Activated CD4-positive, alpha-beta T cell treated with anti-CD3 and anti-CD28 coated beads for 36 hours (primary cell): ENCODE data around the gene CYB561. TPM values are rescaled to one million over a fixed set of nuclear protein-coding genes. Genes with fewer than 3 reads are reported as not detected.
A peak's percentile ranks its signal among the peaks of the same experiment; 100 is the strongest.
"Not testable (repeated sequence)": the region's sequence is repeated elsewhere in the genome, so short reads cannot be mapped to it uniquely, and the experiment has no call there.

Experiments used
- ATAC-seq: fragments of 200-7000 bp; cut with Tn5 transposase; one replicate; pipeline ENCODE4 v1.10.0; 2021; ENCODE audit warnings: mild to moderate bottlenecking, moderate library complexity
- CTCF ChIA-PET: fragments of 350-600 bp; sonication (Branson Sonifier 250); formaldehyde crosslinking; loops from one replicate; lab custom pipeline; 2021; ENCODE audit warnings: antibody characterized with exemption; lab: Charles Lee
- POLR2A ChIA-PET: fragments of 350-600 bp; sonication (Branson Sonifier 250); formaldehyde crosslinking; loops from one replicate; lab custom pipeline; 2021; ENCODE audit warnings: antibody characterized with exemption, inconsistent platforms; lab: Charles Lee
- DNase-seq: peaks from one replicate; pipeline ENCODE4 v3.0.0-alpha.2; 2020
- H3K27ac Mint-ChIP-seq: one replicate; pipeline ENCODE4 v1.8.0; 2021; ENCODE audit warnings: mixed read lengths
- H3K27me3 Mint-ChIP-seq: one replicate; pipeline ENCODE4 v1.8.0; 2021; ENCODE audit warnings: mixed read lengths
- H3K36me3 Mint-ChIP-seq: one replicate; pipeline ENCODE4 v1.8.0; 2021; ENCODE audit warnings: low read depth, mixed read lengths
- H3K4me1 Mint-ChIP-seq: one replicate; pipeline ENCODE4 v1.8.0; 2021; ENCODE audit warnings: mixed read lengths
- H3K4me3 Mint-ChIP-seq: one replicate; pipeline ENCODE4 v1.8.0; 2021; ENCODE audit warnings: mild to moderate bottlenecking, moderate library complexity, mixed read lengths
- H3K9me3 Mint-ChIP-seq: one replicate; pipeline ENCODE4 v1.8.0; 2021; ENCODE audit warnings: low read depth, mixed read lengths
- intact Hi-C, 2 experiments: fragments of 100-400 bp; cut with DNase I in 1 of 2; cut with micrococcal nuclease in 1 of 2; formaldehyde crosslinking; loops; one replicate each; pipeline versions ENCODE4 v1.14.2 to v1.15.1; 2022 to 2024; cut with DNase I, micrococcal nuclease
- total RNA-seq, 2 experiments: library from RNA; stranded (reverse); gene quantifications; one replicate each; pipeline ENCODE4 v1.2.3, GENCODE V29; 2021

The CYB561 gene
- total RNA-seq, 2 experiments from 2014 or later, result 2.5 to 3.0 TPM

- Mint-ChIP-seq H3K27ac (no peak overlapping the region), H3K4me1 (no peaks in the 10 kb centered on the region), H3K9me3 (no peaks in the 10 kb centered on the region), H3K36me3 (no peaks in the 10 kb centered on the region), H3K27me3 (peaks cover 2% of the 10 kb centered on the region), H3K4me3 (no peak overlapping the region)
- no peak for DNase-seq
- CTCF ChIA-PET, result interaction anchor here (0.6 kb wide), 1 partner anchor 47 kb away, joined by 3 read pairs; no protein-coding TSS in a partner anchor
- intact Hi-C loops, result no loop called here
- POLR2A ChIA-PET, result no interaction called here
- ATAC-seq, result no peak
These were observed 13.9 kb upstream of the CYB561 start for GRCh38 chr17:63460018-63460417.

GRCh38 chr17:63458478-63458877 lies 12.4 kb upstream of the CYB561 start:
- CTCF ChIA-PET, result interaction anchor here (1.5 kb wide), 1 partner anchor 153 kb away, joined by 4 read pairs; no protein-coding TSS in a partner anchor
- intact Hi-C loops, result no loop called here
- no peaks in the 10 kb centered on the region for H3K36me3 Mint-ChIP-seq
- POLR2A ChIA-PET, result no interaction called here
- no peak overlapping the region for H3K27ac Mint-ChIP-seq
- H3K27me3 Mint-ChIP-seq, result peaks cover 2% of the 10 kb centered on the region
- DNase-seq (no peak), ATAC-seq (no peak)
- no peak overlapping the region for H3K4me3 Mint-ChIP-seq
- no peaks in the 10 kb centered on the region for H3K9me3 Mint-ChIP-seq
- no peaks in the 10 kb centered on the region for H3K4me1 Mint-ChIP-seq

GRCh38 chr17:63455417-63455816 lies 9.3 kb upstream of the CYB561 start:
- POLR2A ChIA-PET, result no interaction called here
- no peak for ATAC-seq

GRCh38 chr17:63454915-63455314 lies 8.8 kb upstream of the CYB561 start:
- Mint-ChIP-seq H3K36me3 (no peaks in the 10 kb centered on the region), H3K9me3 (no peaks in the 10 kb centered on the region), H3K4me3 (no peak overlapping the region), H3K4me1 (peaks cover 5% of the 10 kb centered on the region), H3K27me3 (peaks cover 2% of the 10 kb centered on the region), H3K27ac (no peak overlapping the region)
- DNase-seq (no peak), ATAC-seq (no peak)
- ChIA-PET CTCF (no interaction called here), POLR2A (no interaction called here)
- intact Hi-C loops, result no loop called here

More at GRCh38 chr17:63455417-63455816, 9.3 kb upstream of the CYB561 start:
- H3K27ac Mint-ChIP-seq, result no peak overlapping the region
- no peaks in the 10 kb centered on the region for H3K9me3 Mint-ChIP-seq
- no peak overlapping the region for H3K4me3 Mint-ChIP-seq
- H3K4me1 Mint-ChIP-seq, result peaks cover 3% of the 10 kb centered on the region
- H3K27me3 Mint-ChIP-seq, result peaks cover 2% of the 10 kb centered on the region
- CTCF ChIA-PET, result no interaction called here
- H3K36me3 Mint-ChIP-seq, result no peaks in the 10 kb centered on the region
- intact Hi-C loops, result no loop called here
- DNase-seq, result no peak

GRCh38 chr17:63454357-63454756 lies 8.3 kb upstream of the CYB561 start:
- POLR2A ChIA-PET, H3K27me3 Mint-ChIP-seq, H3K9me3 Mint-ChIP-seq, H3K36me3 Mint-ChIP-seq, DNase-seq, CTCF ChIA-PET, intact Hi-C loops, H3K27ac Mint-ChIP-seq, H3K4me3 Mint-ChIP-seq, ATAC-seq, H3K4me1 Mint-ChIP-seq: not testable (repeated sequence)

- DNase-seq, result no peak
- ChIA-PET POLR2A (no interaction called here), CTCF (interaction anchor here (0.7 to 1.0 kb wide), 3 partner anchors 27 to 159 kb away, joined by 3 to 4 read pairs (median 3); no protein-coding TSS in a partner anchor)
- Mint-ChIP-seq H3K36me3 (no peaks in the 10 kb centered on the region), H3K4me3 (no peak overlapping the region), H3K27ac (no peak overlapping the region), H3K9me3 (no peaks in the 10 kb centered on the region), H3K4me1 (peaks cover 8% of the 10 kb centered on the region), H3K27me3 (peaks cover 5% of the 10 kb centered on the region)
- intact Hi-C loops, result no loop called here
- ATAC-seq, result no peak
These were observed 7.0 kb upstream of the CYB561 start for GRCh38 chr17:63452962-63453551.

- no peaks in the 10 kb centered on the region for H3K36me3 Mint-ChIP-seq
- ChIA-PET POLR2A (no interaction called here), CTCF (interaction anchor here (0.7 kb wide), 1 partner anchor 44 kb away, joined by 3 read pairs; no protein-coding TSS in a partner anchor)
- H3K27me3 Mint-ChIP-seq, result peaks cover 5% of the 10 kb centered on the region
- no peaks in the 10 kb centered on the region for H3K9me3 Mint-ChIP-seq
- DNase-seq (no peak), ATAC-seq (no peak)
- no peak overlapping the region for H3K27ac Mint-ChIP-seq
- peaks cover 13% of the 10 kb centered on the region for H3K4me1 Mint-ChIP-seq
- H3K4me3 Mint-ChIP-seq, result no peak overlapping the region
- intact Hi-C loops, result no loop called here
These were observed 6.2 kb upstream of the CYB561 start for GRCh38 chr17:63452046-63452961.

- Mint-ChIP-seq H3K36me3 (no peaks in the 10 kb centered on the region), H3K4me1 (peaks cover 17% of the 10 kb centered on the region), H3K4me3 (no peak overlapping the region), H3K27ac (no peak overlapping the region), H3K9me3 (no peaks in the 10 kb centered on the region), H3K27me3 (peaks cover 5% of the 10 kb centered on the region)
- ChIA-PET POLR2A (no interaction called here), CTCF (no interaction called here)
- intact Hi-C loops, result no loop called here
- no peak for DNase-seq
- ATAC-seq, result no peak
These were observed 5.0 kb upstream of the CYB561 start for GRCh38 chr17:63451150-63451549.

GRCh38 chr17:63450551-63450950 lies 4.4 kb upstream of the CYB561 start:
- ATAC-seq (no peak), DNase-seq (no peak)
- Mint-ChIP-seq H3K27ac (no peak overlapping the region), H3K4me3 (no peak overlapping the region), H3K27me3 (peaks cover 5% of the 10 kb centered on the region), H3K9me3 (no peaks in the 10 kb centered on the region), H3K4me1 (peaks cover 17% of the 10 kb centered on the region), H3K36me3 (no peaks in the 10 kb centered on the region)
- CTCF ChIA-PET, result interaction anchor here (0.6 kb wide), 1 partner anchor 161 kb away, joined by 3 read pairs; no protein-coding TSS in a partner anchor
- POLR2A ChIA-PET, result no interaction called here
- intact Hi-C loops, result no loop called here

GRCh38 chr17:63448655-63449054 lies 2.5 kb upstream of the CYB561 start:
- ChIA-PET CTCF (interaction anchor here (1.3 kb wide), 1 partner anchor 23 kb away, joined by 4 read pairs; no protein-coding TSS in a partner anchor), POLR2A (interaction anchor here (0.6 kb wide), 1 partner anchor 666 kb away, joined by 5 read pairs; no protein-coding TSS in a partner anchor)
- Mint-ChIP-seq H3K4me1 (peaks cover 19% of the 10 kb centered on the region), H3K27me3 (peaks cover 3% of the 10 kb centered on the region), H3K27ac (no peak overlapping the region), H3K9me3 (no peaks in the 10 kb centered on the region), H3K4me3 (no peak overlapping the region), H3K36me3 (no peaks in the 10 kb centered on the region)
- DNase-seq (no peak), ATAC-seq (no peak)
- intact Hi-C loops, result loop anchor here (5.0 to 10.0 kb wide), 4 partner anchors 174 to 696 kb away; partner anchors contain the start of genes CCDC47 (in 1 of the 2), DDX42 (in 1 of the 2), MAP3K3 (in 1 of the 2) and SMARCD2 (in 1 of the 2)

- Mint-ChIP-seq H3K36me3 (no peaks in the 10 kb centered on the region), H3K4me3 (peak overlapping the region; percentile 60), H3K27ac (peak overlapping the region; percentile 72), H3K4me1 (peaks cover 21% of the 10 kb centered on the region), H3K27me3 (peaks cover 3% of the 10 kb centered on the region), H3K9me3 (no peaks in the 10 kb centered on the region)
- intact Hi-C loops, result loop anchor here (2.0 to 10.0 kb wide), 5 partner anchors 175 to 697 kb away; partner anchors contain the start of genes CCDC47 (in 1 of the 2), DDX42 (in 1 of the 2), MAP3K3 (in 1 of the 2) and SMARCD2 (in 1 of the 2)
- ChIA-PET POLR2A (interaction anchor here (1.1 kb wide), 1 partner anchor 175 kb away, joined by 3 read pairs; the partner anchor contains the start of gene MAP3K3), CTCF (interaction anchor here (1.1 to 1.3 kb wide), 2 partner anchors 21 to 164 kb away, joined by 3 to 4 read pairs; no protein-coding TSS in a partner anchor)
- no peak for DNase-seq
- no peak for ATAC-seq
These were observed 1.4 kb upstream of the CYB561 start for GRCh38 chr17:63447471-63448009.
